OCI-LY7 (cell line): ENCODE results near the gene PAFAH2. TPM values are rescaled to one million over a fixed set of nuclear protein-coding genes. Genes with fewer than 3 reads are reported as not detected.
A peak's percentile ranks its signal among the peaks of the same experiment; 100 is the strongest.

Source experiments
- BruUV-seq: library from RNA; stranded (reverse); fragments of 400-500 nt; replicated peaks from 2 replicates; lab custom pipeline; 2021; lab: Mats Ljungman, UMichigan
- CTCF ChIA-PET: fragments of 300-600 bp; sonication (Branson Sonifier 250); formaldehyde crosslinking; loops from one replicate; lab custom pipeline; 2022; ENCODE audit warnings: antibody characterized with exemption; ENCODE audit not compliant: unreplicated experiment; lab: Charles Lee
- POLR2A ChIA-PET: fragments of 300-600 bp; sonication (Branson Sonifier 250); formaldehyde crosslinking; loops from one replicate; lab custom pipeline; 2022; ENCODE audit warnings: antibody characterized with exemption; lab: Charles Lee
- DNase-seq: peaks from one replicate; pipeline ENCODE4 v3.0.0-alpha.2; 2015; ENCODE audit warnings: low spot score
- H2AFZ ChIP-seq: fragments of 200-600 bp; sonication (generic), shearing (Covaris generic); 2 replicates; pipeline ENCODE4 v1.6.1; 2014; ENCODE audit warnings: mild to moderate bottlenecking, antibody characterized with exemption, low read length, moderate library complexity
- H3K27ac ChIP-seq: fragments of 200-600 bp; sonication (generic); 2 replicates; pipeline ENCODE4 v1.5.1; 2014; ENCODE audit warnings: mixed run types, low read depth, mild to moderate bottlenecking, moderate library complexity, low read length, inconsistent platforms; ENCODE audit not compliant: poor library complexity, severe bottlenecking
- H3K36me3 ChIP-seq: fragments of 200-600 bp; sonication (generic); 2 replicates; pipeline ENCODE4 v1.6.1; 2014; ENCODE audit warnings: mild to moderate bottlenecking, antibody characterized with exemption, low read length, moderate library complexity, mixed read lengths; ENCODE audit not compliant: insufficient read depth
- H3K4me1 ChIP-seq: fragments of 200-600 bp; sonication (generic); 2 replicates; pipeline ENCODE4 v1.5.1; 2014; ENCODE audit warnings: mild to moderate bottlenecking, low read length; ENCODE audit not compliant: insufficient read depth, poor library complexity, severe bottlenecking
- H3K4me2 ChIP-seq: fragments of 200-600 bp; sonication (generic); 2 replicates; pipeline ENCODE4 v1.6.1; 2014; ENCODE audit warnings: mild to moderate bottlenecking, low read length
- H3K4me3 ChIP-seq: fragments of 200-600 bp; sonication (generic); 2 replicates; pipeline ENCODE4 v1.5.1; 2014; ENCODE audit warnings: mild to moderate bottlenecking, low read depth, low read length; ENCODE audit not compliant: poor library complexity, severe bottlenecking
- H3K79me2 ChIP-seq: fragments of 200-600 bp; sonication (generic); 2 replicates; pipeline ENCODE4 v1.6.1; 2016; ENCODE audit warnings: low read depth, mild to moderate bottlenecking, low read length, moderate library complexity, mixed read lengths; ENCODE audit not compliant: insufficient read depth
- H3K9me2 ChIP-seq: fragments of 200-600 bp; sonication (generic); 2 replicates; pipeline ENCODE4 v1.6.1; 2016; ENCODE audit warnings: mild to moderate bottlenecking, low read length, mixed read lengths; ENCODE audit not compliant: insufficient read depth
- H3K9me3 ChIP-seq: fragments of 200-600 bp; sonication (generic); 2 replicates; pipeline ENCODE4 v1.6.1; 2014; ENCODE audit warnings: mild to moderate bottlenecking, mixed run types, low read length, mixed read lengths
- H4K20me1 ChIP-seq: fragments of 200-600 bp; sonication (generic); 2 replicates; pipeline ENCODE4 v1.6.1; 2014; ENCODE audit warnings: mild to moderate bottlenecking, antibody characterized with exemption, low read length, moderate library complexity, mixed read lengths; ENCODE audit not compliant: insufficient read depth
- CTCF ChIP-seq: fragments of 200-600 bp; sonication (generic); conservative IDR thresholded peaks from 2 replicates; pipeline ENCODE4 v1.5.1; 2014; ENCODE audit warnings: mild to moderate bottlenecking, antibody characterized with exemption, low read length, moderate library complexity, mixed read lengths
- EZH2phosphoT487 ChIP-seq: fragments of 200-600 bp; sonication (generic); IDR thresholded peaks from 2 replicates; pipeline ENCODE4 v1.6.1; 2018; ENCODE audit warnings: low read depth, borderline replicate concordance, mild to moderate bottlenecking, mixed run types, antibody characterized with exemption, low read length, moderate library complexity, mixed read lengths
- intact Hi-C: fragments of 100-400 bp; cut with micrococcal nuclease; formaldehyde crosslinking; loops from one replicate; pipeline ENCODE4 v1.10.0; 2022; ENCODE audit not compliant: unreplicated experiment
- total RNA-seq, 2 experiments: library from RNA; depleted of rRNA in 1 of 2; stranded (reverse); fragments of >200 nt in 1 of 2; shearing (Covaris generic) in 1 of 2; gene quantifications; 2 replicates each; pipeline ENCODE4 v1.2.3, GENCODE V29; 2014 to 2022

PAFAH2 gene
- total RNA-seq, 2 experiments from 2014 or later, result 2.9 to 7.3 TPM

GRCh38 chr1:25978403-25978802 lies 19.5 kb downstream of the PAFAH2 start:
- BruUV-seq, result no TSS peak

GRCh38 chr1:25977801-25978200 lies 20.1 kb downstream of the PAFAH2 start:
- TSS peak; percentile 35 for BruUV-seq
- H3K4me1 ChIP-seq, result peaks cover 10% of the 10 kb centered on the region

More at GRCh38 chr1:25978403-25978802, 19.5 kb downstream of the PAFAH2 start:
- CTCF ChIA-PET, result no interaction called here
- intact Hi-C loops, result no loop called here
- H3K27ac ChIP-seq, result no peak overlapping the region
- H3K4me3 ChIP-seq, result no peak overlapping the region
- H3K4me1 ChIP-seq, result peaks cover 10% of the 10 kb centered on the region
- H3K9me2 ChIP-seq, result no peaks in the 10 kb centered on the region
- H3K9me3 ChIP-seq, result no peaks in the 10 kb centered on the region
- H3K36me3 ChIP-seq, result peaks cover 39% of the 10 kb centered on the region
- no peak for DNase-seq
- H2AFZ ChIP-seq, result no peak overlapping the region
- POLR2A ChIA-PET, result interaction anchor here (0.7 kb wide), 2 partner anchors 23 to 66 kb away, joined by 3 read pairs; no protein-coding TSS in a partner anchor
- TF ChIP-seq CTCF (no peak), EZH2phosphoT487 (no peak)
- H4K20me1 ChIP-seq, result no peaks in the 10 kb centered on the region
- H3K79me2 ChIP-seq, result no peaks in the 10 kb centered on the region
- H3K4me2 ChIP-seq, result 0 out of 2 replicates have a peak overlapping the region, but pooled peaks have one; percentile 25

More at GRCh38 chr1:25977801-25978200, 20.1 kb downstream of the PAFAH2 start:
- H3K9me2 ChIP-seq, result no peaks in the 10 kb centered on the region
- no peaks in the 10 kb centered on the region for H3K9me3 ChIP-seq
- intact Hi-C loops, result no loop called here
- H3K4me3 ChIP-seq, result no peak overlapping the region
- H3K4me2 ChIP-seq, result no peak overlapping the region
- H4K20me1 ChIP-seq, result no peaks in the 10 kb centered on the region
- no peak overlapping the region for H2AFZ ChIP-seq
- TF ChIP-seq CTCF, result no peak
- no peak for TF ChIP-seq EZH2phosphoT487
- H3K79me2 ChIP-seq, result no peaks in the 10 kb centered on the region
- no peak overlapping the region for H3K27ac ChIP-seq
- POLR2A ChIA-PET, result no interaction called here
- H3K36me3 ChIP-seq, result peaks cover 39% of the 10 kb centered on the region
- CTCF ChIA-PET, result no interaction called here
- no peak for DNase-seq
